ENCODE measurements around the gene REPIN1.

The REPIN1 gene

GRCh38 chr7:150359622-150360362 is 8.8 kb upstream of the REPIN1 start:
- Histone ChIP-seq H3K4me1 (peaks cover 0 to 9% (median 2%) of the 10 kb centered on the region in 4 donors), H3K27me3 (no peaks in the 10 kb centered on the region), H3K4me3 (no peak overlapping the region), H3K9me3 (no peaks in the 10 kb centered on the region), H3K36me3 (no peaks in the 10 kb centered on the region), H3K27ac (no peak overlapping the region)
- intact Hi-C loops (cut with DNase I; ENCODE audit: low total_unique reads), result no loop called here
- DNase-seq, result no peak
- TF ChIP-seq CTCF (IDR thresholded peaks at IDR 0.05), result no peak

GRCh38 chr7:150360363-150361058 is 8.1 kb upstream of the REPIN1 start:
- Histone ChIP-seq H3K4me1 (peaks cover 0 to 2% (median 0%) of the 10 kb centered on the region in 4 donors), H3K27me3 (no peaks in the 10 kb centered on the region), H3K4me3 (no peak overlapping the region), H3K9me3 (no peaks in the 10 kb centered on the region), H3K36me3 (no peaks in the 10 kb centered on the region), H3K27ac (no peak overlapping the region)
- no peak for DNase-seq
- intact Hi-C loops (cut with DNase I; ENCODE audit: low total_unique reads), result no loop called here
- TF ChIP-seq CTCF (IDR thresholded peaks at IDR 0.05), result no peak

- Histone ChIP-seq H3K27me3 (no peaks in the 10 kb centered on the region), H3K27ac (no peak overlapping the region), H3K4me3 (no peak overlapping the region), H3K4me1 (no peaks in the 10 kb centered on the region), H3K36me3 (no peaks in the 10 kb centered on the region), H3K9me3 (no peaks in the 10 kb centered on the region)
- DNase-seq, result no peak
- no peak for TF ChIP-seq CTCF (IDR thresholded peaks at IDR 0.05)
- intact Hi-C loops (cut with DNase I; ENCODE audit: low total_unique reads), result no loop called here
These were observed 7.2 kb upstream of the REPIN1 start for GRCh38 chr7:150361402-150361801.

GRCh38 chr7:150361807-150362621 is 6.6 kb upstream of the REPIN1 start:
- intact Hi-C loops (cut with DNase I; ENCODE audit: low total_unique reads), result no loop called here
- Histone ChIP-seq H3K4me3 (no peak overlapping the region), H3K27ac (no peak overlapping the region), H3K36me3 (no peaks in the 10 kb centered on the region), H3K4me1 (no peaks in the 10 kb centered on the region), H3K9me3 (no peaks in the 10 kb centered on the region), H3K27me3 (no peaks in the 10 kb centered on the region)
- no peak for DNase-seq
- TF ChIP-seq CTCF (IDR thresholded peaks at IDR 0.05), result no peak

GRCh38 chr7:150363370-150363769 is 5.3 kb upstream of the REPIN1 start:
- DNase-seq, result no peak
- no peaks in the 10 kb centered on the region for H3K9me3 ChIP-seq

More at GRCh38 chr7:150363370-150363769, 5.3 kb upstream of the REPIN1 start:
- no peak overlapping the region for H3K27ac ChIP-seq
- no peaks in the 10 kb centered on the region for H3K27me3 ChIP-seq
- no peaks in the 10 kb centered on the region for H3K36me3 ChIP-seq
- TF ChIP-seq CTCF (IDR thresholded peaks at IDR 0.05), result no peak
- peaks cover 0 to 9% (median 2%) of the 10 kb centered on the region in 4 donors for H3K4me1 ChIP-seq
- intact Hi-C loops (cut with DNase I; ENCODE audit: low total_unique reads), result no loop called here
- H3K4me3 ChIP-seq, result no peak overlapping the region
